GM21786 (cell line): Measurements from ENCODE around the gene SLC8A2.

Experiments used
- ATAC-seq: cut with Tn5 transposase; IDR thresholded peaks from one replicate; pipeline ENCODE4 v1.9.1; 2021; ENCODE audit not compliant: unreplicated experiment

The SLC8A2 gene

GRCh38 chr19:47471733-47472457, at the start of gene SLC8A2:
SLC8A2 (minus strand) TSS chr19:47471893; CDS start chr19:47466403, 5,490 bp downstream.
- no peak for ATAC-seq

GRCh38 chr19:47520839-47521238, 49.1 kb upstream of the SLC8A2 start:
- ATAC-seq: no peak

- ATAC-seq: no peak
These were observed 48.7 kb upstream of the SLC8A2 start for GRCh38 chr19:47520343-47520806.

GRCh38 chr19:47518854-47519253, 47.2 kb upstream of the SLC8A2 start:
- no peak for ATAC-seq

- ATAC-seq: peak; percentile 35
These were observed 46.4 kb upstream of the SLC8A2 start for GRCh38 chr19:47518139-47518538.

GRCh38 chr19:47514869-47515588, 43.3 kb upstream of the SLC8A2 start, which contains the start of gene NAPA:
NAPA (minus strand) TSS chr19:47515063; CDS start chr19:47514940, 123 bp downstream.
- peak; percentile 70 for ATAC-seq

- no peak for ATAC-seq
These were observed 42.6 kb upstream of the SLC8A2 start for GRCh38 chr19:47514151-47514868.

GRCh38 chr19:47512948-47513319, 41.2 kb upstream of the SLC8A2 start:
- no peak for ATAC-seq

GRCh38 chr19:47512183-47512947, 40.7 kb upstream of the SLC8A2 start:
- ATAC-seq: no peak

GRCh38 chr19:47511681-47512080, 40.0 kb upstream of the SLC8A2 start:
- ATAC-seq: no peak

- ATAC-seq: no peak
These were observed 39.4 kb upstream of the SLC8A2 start for GRCh38 chr19:47511128-47511517.

GRCh38 chr19:47510516-47511127, 38.9 kb upstream of the SLC8A2 start:
- ATAC-seq: no peak

GRCh38 chr19:47509973-47510372, 38.3 kb upstream of the SLC8A2 start:
- ATAC-seq: no peak

- no peak for ATAC-seq
These were observed 37.6 kb upstream of the SLC8A2 start for GRCh38 chr19:47509170-47509847.

GRCh38 chr19:47508721-47509120, 37.0 kb upstream of the SLC8A2 start:
- ATAC-seq: no peak

GRCh38 chr19:47507924-47508553, 36.3 kb upstream of the SLC8A2 start:
- ATAC-seq: no peak

GRCh38 chr19:47507012-47507411, 35.3 kb upstream of the SLC8A2 start:
- ATAC-seq: no peak

- ATAC-seq: no peak
These were observed 34.8 kb upstream of the SLC8A2 start for GRCh38 chr19:47506459-47506858.

GRCh38 chr19:47505506-47505905, 33.8 kb upstream of the SLC8A2 start:
- ATAC-seq: no peak

- no peak for ATAC-seq
These were observed 32.1 kb upstream of the SLC8A2 start for GRCh38 chr19:47503826-47504150.
